ENCODE results near the gene MDM2. TPM values are rescaled to one million over a fixed set of nuclear protein-coding genes. Genes with fewer than 3 reads are reported as not detected.
A peak's percentile ranks its signal among the peaks of the same experiment; 100 is the strongest.

The MDM2 gene
- total and polyA plus RNA-seq, 2 of the 13 experiments (the other 11 are each of a cell fraction or from before 2014, with no cell fraction given), result 29.3 to 314 TPM

DNA sequence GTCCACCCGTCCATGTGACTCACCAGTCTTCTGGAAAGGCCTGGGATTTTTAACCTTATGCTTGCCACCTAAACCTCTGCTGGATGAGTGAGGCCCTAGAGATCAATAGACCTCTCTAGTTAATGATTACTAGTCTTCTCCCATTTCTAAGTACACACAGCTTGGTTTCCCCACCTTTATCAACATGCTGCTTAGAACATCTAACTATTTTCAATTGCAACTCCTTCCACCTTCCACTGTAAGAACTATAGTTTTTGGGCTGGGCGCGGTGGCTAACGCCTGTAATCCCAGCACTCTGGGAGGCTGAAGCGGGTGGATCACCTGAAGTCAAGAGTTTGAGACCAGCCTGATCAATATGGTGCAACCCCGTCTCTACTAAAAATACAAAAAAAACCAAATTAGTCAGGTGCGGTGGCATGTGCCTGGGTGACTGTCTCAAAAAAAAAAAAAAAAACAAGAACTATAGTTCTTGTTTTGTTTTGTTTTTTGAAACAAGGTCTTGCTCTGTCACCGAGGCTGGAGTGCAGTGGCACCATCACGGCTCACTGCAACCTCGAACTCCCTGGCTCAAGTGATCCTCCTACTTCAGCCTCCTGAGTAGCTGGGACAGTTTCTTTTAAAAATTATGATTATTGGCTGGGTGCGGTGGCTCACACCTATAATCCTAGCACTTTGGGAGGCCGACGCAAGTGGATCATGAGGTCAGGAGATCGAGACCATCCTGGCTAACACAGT, 18.7 kb upstream of the MDM2 start (continued):
- TF ChIP-seq, protein P1, sequence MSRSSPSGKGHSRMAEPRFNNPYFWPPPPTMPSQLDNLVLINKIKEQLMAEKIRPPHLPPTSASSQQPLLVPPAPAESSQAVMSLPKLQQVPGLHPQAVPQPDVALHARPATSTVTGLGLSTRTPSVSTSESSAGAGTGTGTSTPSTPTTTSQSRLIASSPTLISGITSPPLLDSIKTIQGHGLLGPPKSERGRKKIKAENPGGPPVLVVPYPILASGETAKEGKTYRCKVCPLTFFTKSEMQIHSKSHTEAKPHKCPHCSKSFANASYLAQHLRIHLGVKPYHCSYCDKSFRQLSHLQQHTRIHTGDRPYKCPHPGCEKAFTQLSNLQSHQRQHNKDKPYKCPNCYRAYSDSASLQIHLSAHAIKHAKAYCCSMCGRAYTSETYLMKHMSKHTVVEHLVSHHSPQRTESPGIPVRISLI (CRISPR knock-in tag; IDR thresholded peaks at IDR 0.05; ENCODE audit: borderline replicate concordance), result peak; percentile 89
- TF ChIP-seq ATF1 (CRISPR knock-in tag; IDR thresholded peaks at IDR 0.05) (no peak), ZSCAN31 (CRISPR knock-in tag; IDR thresholded peaks at IDR 0.05; ENCODE audit: low read depth) (no peak), ZNF382 (CRISPR knock-in tag; IDR thresholded peaks at IDR 0.05; ENCODE audit: borderline replicate concordance) (no peak), HOXD1 (CRISPR knock-in tag; IDR thresholded peaks at IDR 0.05) (no peak), NFATC3 (CRISPR knock-in tag; IDR thresholded peaks at IDR 0.05) (no peak), BHLHE40 (IDR thresholded peaks at IDR 0.05; ENCODE audit: low read length) (no peak), DMAP1 (CRISPR knock-in tag; IDR thresholded peaks at IDR 0.05) (peak; percentile 49; the same call in 1 of the 2 replicates), ELF4 (CRISPR knock-in tag; IDR thresholded peaks at IDR 0.05; ENCODE audit: borderline replicate concordance) (no peak)
- TF ChIP-seq, protein P2, sequence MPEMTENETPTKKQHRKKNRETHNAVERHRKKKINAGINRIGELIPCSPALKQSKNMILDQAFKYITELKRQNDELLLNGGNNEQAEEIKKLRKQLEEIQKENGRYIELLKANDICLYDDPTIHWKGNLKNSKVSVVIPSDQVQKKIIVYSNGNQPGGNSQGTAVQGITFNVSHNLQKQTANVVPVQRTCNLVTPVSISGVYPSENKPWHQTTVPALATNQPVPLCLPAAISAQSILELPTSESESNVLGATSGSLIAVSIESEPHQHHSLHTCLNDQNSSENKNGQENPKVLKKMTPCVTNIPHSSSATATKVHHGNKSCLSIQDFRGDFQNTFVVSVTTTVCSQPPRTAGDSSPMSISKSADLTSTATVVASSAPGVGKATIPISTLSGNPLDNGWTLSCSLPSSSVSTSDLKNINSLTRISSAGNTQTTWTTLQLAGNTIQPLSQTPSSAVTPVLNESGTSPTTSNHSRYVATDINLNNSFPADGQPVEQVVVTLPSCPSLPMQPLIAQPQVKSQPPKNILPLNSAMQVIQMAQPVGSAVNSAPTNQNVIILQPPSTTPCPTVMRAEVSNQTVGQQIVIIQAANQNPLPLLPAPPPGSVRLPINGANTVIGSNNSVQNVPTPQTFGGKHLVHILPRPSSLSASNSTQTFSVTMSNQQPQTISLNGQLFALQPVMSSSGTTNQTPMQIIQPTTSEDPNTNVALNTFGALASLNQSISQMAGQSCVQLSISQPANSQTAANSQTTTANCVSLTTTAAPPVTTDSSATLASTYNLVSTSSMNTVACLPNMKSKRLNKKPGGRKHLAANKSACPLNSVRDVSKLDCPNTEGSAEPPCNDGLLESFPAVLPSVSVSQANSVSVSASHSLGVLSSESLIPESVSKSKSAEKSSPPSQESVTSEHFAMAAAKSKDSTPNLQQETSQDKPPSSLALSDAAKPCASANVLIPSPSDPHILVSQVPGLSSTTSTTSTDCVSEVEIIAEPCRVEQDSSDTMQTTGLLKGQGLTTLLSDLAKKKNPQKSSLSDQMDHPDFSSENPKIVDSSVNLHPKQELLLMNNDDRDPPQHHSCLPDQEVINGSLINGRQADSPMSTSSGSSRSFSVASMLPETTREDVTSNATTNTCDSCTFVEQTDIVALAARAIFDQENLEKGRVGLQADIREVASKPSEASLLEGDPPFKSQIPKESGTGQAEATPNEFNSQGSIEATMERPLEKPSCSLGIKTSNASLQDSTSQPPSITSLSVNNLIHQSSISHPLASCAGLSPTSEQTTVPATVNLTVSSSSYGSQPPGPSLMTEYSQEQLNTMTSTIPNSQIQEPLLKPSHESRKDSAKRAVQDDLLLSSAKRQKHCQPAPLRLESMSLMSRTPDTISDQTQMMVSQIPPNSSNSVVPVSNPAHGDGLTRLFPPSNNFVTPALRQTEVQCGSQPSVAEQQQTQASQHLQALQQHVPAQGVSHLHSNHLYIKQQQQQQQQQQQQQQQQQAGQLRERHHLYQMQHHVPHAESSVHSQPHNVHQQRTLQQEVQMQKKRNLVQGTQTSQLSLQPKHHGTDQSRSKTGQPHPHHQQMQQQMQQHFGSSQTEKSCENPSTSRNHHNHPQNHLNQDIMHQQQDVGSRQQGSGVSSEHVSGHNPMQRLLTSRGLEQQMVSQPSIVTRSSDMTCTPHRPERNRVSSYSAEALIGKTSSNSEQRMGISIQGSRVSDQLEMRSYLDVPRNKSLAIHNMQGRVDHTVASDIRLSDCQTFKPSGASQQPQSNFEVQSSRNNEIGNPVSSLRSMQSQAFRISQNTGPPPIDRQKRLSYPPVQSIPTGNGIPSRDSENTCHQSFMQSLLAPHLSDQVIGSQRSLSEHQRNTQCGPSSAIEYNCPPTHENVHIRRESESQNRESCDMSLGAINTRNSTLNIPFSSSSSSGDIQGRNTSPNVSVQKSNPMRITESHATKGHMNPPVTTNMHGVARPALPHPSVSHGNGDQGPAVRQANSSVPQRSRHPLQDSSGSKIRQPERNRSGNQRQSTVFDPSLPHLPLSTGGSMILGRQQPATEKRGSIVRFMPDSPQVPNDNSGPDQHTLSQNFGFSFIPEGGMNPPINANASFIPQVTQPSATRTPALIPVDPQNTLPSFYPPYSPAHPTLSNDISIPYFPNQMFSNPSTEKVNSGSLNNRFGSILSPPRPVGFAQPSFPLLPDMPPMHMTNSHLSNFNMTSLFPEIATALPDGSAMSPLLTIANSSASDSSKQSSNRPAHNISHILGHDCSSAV (CRISPR knock-in tag; IDR thresholded peaks at IDR 0.05; ENCODE audit: borderline replicate concordance), result no peak
- TF ChIP-seq, protein P3, sequence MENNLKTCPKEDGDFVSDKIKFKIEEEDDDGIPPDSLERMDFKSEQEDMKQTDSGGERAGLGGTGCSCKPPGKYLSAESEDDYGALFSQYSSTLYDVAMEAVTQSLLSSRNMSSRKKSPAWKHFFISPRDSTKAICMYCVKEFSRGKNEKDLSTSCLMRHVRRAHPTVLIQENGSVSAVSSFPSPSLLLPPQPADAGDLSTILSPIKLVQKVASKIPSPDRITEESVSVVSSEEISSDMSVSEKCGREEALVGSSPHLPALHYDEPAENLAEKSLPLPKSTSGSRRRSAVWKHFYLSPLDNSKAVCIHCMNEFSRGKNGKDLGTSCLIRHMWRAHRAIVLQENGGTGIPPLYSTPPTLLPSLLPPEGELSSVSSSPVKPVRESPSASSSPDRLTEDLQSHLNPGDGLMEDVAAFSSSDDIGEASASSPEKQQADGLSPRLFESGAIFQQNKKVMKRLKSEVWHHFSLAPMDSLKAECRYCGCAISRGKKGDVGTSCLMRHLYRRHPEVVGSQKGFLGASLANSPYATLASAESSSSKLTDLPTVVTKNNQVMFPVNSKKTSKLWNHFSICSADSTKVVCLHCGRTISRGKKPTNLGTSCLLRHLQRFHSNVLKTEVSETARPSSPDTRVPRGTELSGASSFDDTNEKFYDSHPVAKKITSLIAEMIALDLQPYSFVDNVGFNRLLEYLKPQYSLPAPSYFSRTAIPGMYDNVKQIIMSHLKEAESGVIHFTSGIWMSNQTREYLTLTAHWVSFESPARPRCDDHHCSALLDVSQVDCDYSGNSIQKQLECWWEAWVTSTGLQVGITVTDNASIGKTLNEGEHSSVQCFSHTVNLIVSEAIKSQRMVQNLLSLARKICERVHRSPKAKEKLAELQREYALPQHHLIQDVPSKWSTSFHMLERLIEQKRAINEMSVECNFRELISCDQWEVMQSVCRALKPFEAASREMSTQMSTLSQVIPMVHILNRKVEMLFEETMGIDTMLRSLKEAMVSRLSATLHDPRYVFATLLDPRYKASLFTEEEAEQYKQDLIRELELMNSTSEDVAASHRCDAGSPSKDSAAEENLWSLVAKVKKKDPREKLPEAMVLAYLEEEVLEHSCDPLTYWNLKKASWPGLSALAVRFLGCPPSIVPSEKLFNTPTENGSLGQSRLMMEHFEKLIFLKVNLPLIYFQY (CRISPR knock-in tag; IDR thresholded peaks at IDR 0.05; ENCODE audit: borderline replicate concordance), result no peak

Measured in HepG2 (cell line).